NCI-H524 treated with DMSO at 0.1 percent for 48 hours (cell line): ENCODE data around the gene MTIF3.
A peak's percentile ranks its signal among the peaks of the same experiment; 100 is the strongest.
"Not testable (repeated sequence)": the region's sequence is repeated elsewhere in the genome, so short reads cannot be mapped to it uniquely, and the experiment has no call there.

ENCODE experiments used
- DNase-seq: peaks from one replicate; lab custom pipeline; 2025; lab: John Stamatoyannopoulos, UW

The MTIF3 gene

GRCh38 chr13:27411341-27411740 lies 39.0 kb downstream of the MTIF3 start:
- DNase-seq = no peak

- no peak for DNase-seq
Measured at GRCh38 chr13:27409013-27409412, 41.4 kb downstream of the MTIF3 start.

GRCh38 chr13:27408074-27408473 lies 42.3 kb downstream of the MTIF3 start:
- DNase-seq = no peak

- DNase-seq = peak; percentile 70
Measured at GRCh38 chr13:27406178-27406939, 44.0 kb downstream of the MTIF3 start.

GRCh38 chr13:27405546-27406134 lies 44.7 kb downstream of the MTIF3 start:
- DNase-seq = no peak

- DNase-seq = no peak
Measured at GRCh38 chr13:27404680-27405079, 45.7 kb downstream of the MTIF3 start.

- DNase-seq = no peak
Measured at GRCh38 chr13:27403727-27404385, 46.5 kb downstream of the MTIF3 start.

GRCh38 chr13:27403203-27403678 lies 47.1 kb downstream of the MTIF3 start:
- DNase-seq = no peak

- DNase-seq = no peak
Measured at GRCh38 chr13:27401210-27401609, 49.2 kb downstream of the MTIF3 start.

- DNase-seq = not testable (repeated sequence)
Measured at GRCh38 chr13:27400405-27400804, 50.0 kb downstream of the MTIF3 start.

GRCh38 chr13:27398360-27398759 lies 52.0 kb downstream of the MTIF3 start:
- no peak for DNase-seq

- DNase-seq = no peak
Measured at GRCh38 chr13:27396252-27396846, 54.0 kb downstream of the MTIF3 start.

GRCh38 chr13:27395007-27395510 lies 55.3 kb downstream of the MTIF3 start:
- DNase-seq = no peak

GRCh38 chr13:27393101-27393500 lies 57.3 kb downstream of the MTIF3 start:
- no peak for DNase-seq

- DNase-seq = no peak
Measured at GRCh38 chr13:27391471-27391870, 58.9 kb downstream of the MTIF3 start.

GRCh38 chr13:27389891-27390290 lies 60.5 kb downstream of the MTIF3 start:
- DNase-seq = no peak

GRCh38 chr13:27388241-27388640 lies 62.1 kb downstream of the MTIF3 start:
- DNase-seq = no peak
